Endometrium (tissue), 2 donors: ENCODE measurements around the gene RSRC1.

Experiments used
- FAIRE-seq: peaks from 2 replicates; lab custom pipeline; 2012; peaks lifted over from hg19 to GRCh38; lab: Jason Lieb, UNC
- donor health status: control.
- donor health status: control.

Gene RSRC1

GRCh38 chr3:158404131-158404718, 294.3 kb downstream of the RSRC1 start:
- no peak for FAIRE-seq

DNA sequence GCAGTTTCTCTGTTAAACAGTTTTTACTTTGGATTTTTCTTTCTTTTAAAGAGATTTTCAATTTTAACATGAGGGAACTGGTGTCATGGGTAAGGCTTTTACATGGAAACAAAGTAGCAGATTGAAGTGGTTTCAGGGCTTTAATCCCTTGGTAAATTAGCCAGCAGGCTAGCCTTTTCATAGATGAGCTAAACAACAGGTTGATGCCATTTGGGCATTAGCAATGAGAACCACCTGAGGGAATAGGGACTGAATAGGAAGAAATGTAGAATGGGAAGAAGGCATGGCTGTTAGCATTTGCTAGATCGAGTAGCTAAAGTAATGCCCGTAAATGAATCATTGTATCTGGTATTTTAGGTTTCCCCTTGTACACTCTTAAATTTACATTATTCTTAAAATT, 295.6 kb downstream of the RSRC1 start:
- no peak for FAIRE-seq

GRCh38 chr3:158407844-158408517, 298.1 kb downstream of the RSRC1 start:
- no peak for FAIRE-seq

- FAIRE-seq = peak; percentile 69
Observed at GRCh38 chr3:158408518-158408897, 298.6 kb downstream of the RSRC1 start.

- FAIRE-seq = no peak
Observed at GRCh38 chr3:158418035-158418434, 308.1 kb downstream of the RSRC1 start.

- no peak for FAIRE-seq
Observed at GRCh38 chr3:158419820-158420653, 310.1 kb downstream of the RSRC1 start.

GRCh38 chr3:158420654-158421396, 310.9 kb downstream of the RSRC1 start:
- FAIRE-seq = no peak

GRCh38 chr3:158430448-158430847, 320.6 kb downstream of the RSRC1 start:
- FAIRE-seq = no peak

GRCh38 chr3:158430968-158431367, 321.1 kb downstream of the RSRC1 start:
- FAIRE-seq = no peak

- no peak for FAIRE-seq
Observed at GRCh38 chr3:158431829-158432228, 321.9 kb downstream of the RSRC1 start.

GRCh38 chr3:158434412-158435038, 324.6 kb downstream of the RSRC1 start:
- peak; percentile 91 for FAIRE-seq

DNA sequence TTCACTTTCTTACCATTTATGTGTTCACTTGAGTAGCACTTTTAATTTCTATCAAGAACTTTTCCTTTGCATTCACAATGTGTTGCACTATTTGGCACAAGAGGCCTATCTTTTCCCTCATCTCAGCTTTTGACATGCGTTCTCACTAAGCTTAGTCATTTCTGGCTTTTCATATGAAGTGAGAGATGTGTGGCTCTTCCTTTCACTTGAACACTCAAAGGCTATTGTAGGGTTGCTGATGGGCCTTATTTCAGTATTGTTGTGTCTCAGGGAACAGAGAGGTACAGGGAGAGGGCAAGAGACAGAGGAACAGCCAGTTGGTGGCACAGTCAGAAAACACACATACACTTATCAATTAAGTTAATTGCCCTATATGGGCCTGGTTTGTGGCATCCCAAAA, 333.7 kb downstream of the RSRC1 start:
- FAIRE-seq = no peak

DNA sequence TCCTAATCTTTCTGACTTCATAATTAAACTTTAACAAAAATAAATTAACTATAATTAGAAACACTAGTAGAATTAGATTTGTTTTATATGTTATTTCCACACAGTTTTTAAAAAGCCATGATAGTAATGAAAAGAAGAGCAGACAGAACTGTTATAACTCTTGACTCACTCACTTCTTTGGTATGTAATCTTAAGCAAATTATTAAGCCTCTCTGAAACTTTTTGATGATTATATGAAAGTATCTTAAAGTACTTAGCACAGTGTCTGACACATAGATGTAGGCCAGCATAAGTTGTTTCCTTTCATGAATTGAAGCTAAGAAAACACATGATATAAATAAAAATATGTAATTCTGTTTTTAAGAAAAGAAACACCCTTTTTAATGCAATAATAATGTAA, 337.5 kb downstream of the RSRC1 start:
- FAIRE-seq = peak; percentile 54

- FAIRE-seq = no peak
Observed at GRCh38 chr3:158451405-158452055, 341.6 kb downstream of the RSRC1 start.

DNA sequence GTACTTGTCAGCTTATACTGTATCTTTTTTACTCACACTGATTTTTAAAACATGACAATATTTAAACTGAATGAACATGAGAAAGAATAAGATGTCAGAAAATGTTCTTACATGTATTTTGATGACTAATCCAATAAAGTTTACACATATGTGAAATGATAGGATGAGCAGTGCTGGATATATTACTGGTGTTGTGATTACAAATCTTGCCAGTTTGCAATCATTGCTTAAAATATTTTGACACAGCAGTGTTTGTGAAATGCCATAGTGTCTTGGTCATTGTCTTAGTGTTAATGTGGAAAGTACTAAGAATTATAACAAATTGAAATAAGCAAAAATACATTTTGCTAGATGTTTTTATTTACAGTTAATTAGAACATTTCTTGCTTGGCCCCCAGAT, 342.4 kb downstream of the RSRC1 start:
- no peak for FAIRE-seq

GRCh38 chr3:158453004-158453403, 343.1 kb downstream of the RSRC1 start:
- no peak for FAIRE-seq

DNA sequence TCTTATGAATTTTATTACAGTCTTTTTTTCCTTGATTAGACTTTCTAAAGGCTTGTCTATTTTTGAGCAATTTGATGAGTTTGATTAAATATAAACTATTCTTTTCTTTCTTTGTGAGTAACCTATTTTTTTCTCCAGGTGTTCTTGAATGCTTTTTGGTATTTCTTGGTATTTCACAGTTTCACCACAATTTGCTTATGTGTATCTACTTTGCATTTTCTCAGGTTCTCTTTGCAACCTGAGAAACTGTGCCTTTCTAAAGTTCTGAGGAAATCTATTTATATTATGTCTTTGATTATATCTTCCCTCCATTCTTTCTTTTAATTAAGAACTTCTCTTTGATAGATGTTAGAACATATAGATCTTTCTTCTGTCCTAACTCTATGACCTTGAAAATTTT, 344.0 kb downstream of the RSRC1 start:
- no peak for FAIRE-seq

- no peak for FAIRE-seq
Observed at GRCh38 chr3:158455406-158455805, 345.5 kb downstream of the RSRC1 start.

DNA sequence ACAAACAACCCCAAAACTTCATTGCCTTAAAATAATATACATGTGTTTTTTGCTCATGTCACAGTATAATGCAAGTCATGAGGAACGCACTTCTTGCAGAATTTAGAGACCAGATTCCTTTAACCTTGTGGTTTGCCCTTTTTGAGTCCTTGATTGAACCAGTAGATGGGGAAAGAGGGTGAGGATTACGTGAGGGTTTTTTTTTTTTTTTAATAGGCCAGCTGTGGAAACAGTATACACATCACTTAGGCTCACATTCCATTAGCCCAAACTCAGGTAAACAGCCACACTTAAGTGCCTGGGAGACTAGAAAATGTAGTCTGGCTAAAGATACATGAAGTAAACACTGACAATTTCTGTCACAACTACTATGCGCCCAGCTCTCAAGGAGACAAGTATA, 346.2 kb downstream of the RSRC1 start:
- FAIRE-seq = no peak

DNA sequence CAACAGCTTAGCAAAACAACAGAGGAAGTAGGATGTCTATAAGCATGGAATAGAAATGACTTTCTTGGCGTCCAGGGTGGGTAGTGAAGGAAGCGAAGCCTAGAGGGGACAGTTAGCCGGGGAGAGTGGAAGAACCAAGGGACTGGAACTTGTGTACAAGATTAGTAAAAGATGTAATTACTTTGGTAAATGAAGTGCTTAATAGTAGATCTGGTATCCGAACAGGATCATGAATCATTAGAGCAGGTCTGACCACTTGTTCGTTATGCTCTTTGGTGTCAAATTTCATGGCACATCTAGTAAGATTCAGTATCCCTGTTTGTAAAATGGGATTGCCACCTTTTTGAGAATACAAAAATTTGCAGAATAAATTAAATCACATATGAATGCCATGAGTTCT, 348.6 kb downstream of the RSRC1 start:
- no peak for FAIRE-seq

DNA sequence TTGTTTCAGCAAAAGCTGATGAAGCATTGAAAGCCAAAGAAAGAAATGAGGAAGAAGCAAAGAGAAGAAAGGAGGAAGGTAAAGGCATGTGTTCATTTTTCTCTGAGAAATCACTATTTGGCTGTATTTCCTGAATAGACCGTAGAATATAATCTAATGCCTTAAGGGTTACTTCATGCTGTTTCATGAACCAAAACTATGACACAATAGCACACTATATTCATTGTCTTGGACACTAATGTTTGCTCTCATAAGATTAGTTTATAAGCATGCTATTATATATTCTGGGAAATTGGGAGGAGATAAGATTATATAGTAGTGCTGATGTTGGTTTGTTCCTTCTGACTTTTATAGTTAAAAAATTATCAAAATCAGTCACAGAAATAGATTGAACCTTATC, 351.0 kb downstream of the RSRC1 start:
- FAIRE-seq = no peak

GRCh38 chr3:158463556-158463955, 353.7 kb downstream of the RSRC1 start:
- no peak for FAIRE-seq
